Neural cell (in vitro differentiated cells): ENCODE measurements around the gene EYS. TPM values are rescaled to one million over a fixed set of nuclear protein-coding genes. Genes with fewer than 3 reads are reported as not detected.

Experiments
- H2AFZ ChIP-seq: fragments of 200-600, 300-800 bp; sonication (generic), shearing (Covaris generic); 2 replicates; pipeline ENCODE4 v1.6.0; 2014; ENCODE audit warnings: low read depth, mild to moderate bottlenecking, antibody characterized with exemption, low read length, moderate library complexity
- H3F3A ChIP-seq: fragments of 200-600 bp; shearing (Covaris generic); 2 replicates; pipeline ENCODE4 v1.6.1; 2016; ENCODE audit warnings: mild to moderate bottlenecking, moderate library complexity, mixed read lengths, antibody characterized with exemption, low read length; ENCODE audit not compliant: insufficient read depth, poor library complexity, severe bottlenecking
- H3K27ac ChIP-seq: fragments of 200-600, 300-800 bp; sonication (generic), shearing (Covaris generic); 2 replicates; pipeline ENCODE4 v1.5.1; 2014; ENCODE audit warnings: mild to moderate bottlenecking, low read length, moderate library complexity
- H3K27me3 ChIP-seq: fragments of 300-800, 200-600 bp; sonication (generic), shearing (Covaris generic); 2 replicates; pipeline ENCODE4 v1.6.0; 2014; ENCODE audit warnings: mild to moderate bottlenecking, low read depth, low read length, moderate library complexity; ENCODE audit not compliant: insufficient read depth
- H3K36me3 ChIP-seq: fragments of 300-800, 200-600 bp; sonication (generic), shearing (Covaris generic); 2 replicates; pipeline ENCODE4 v1.5.1; 2014; ENCODE audit warnings: mild to moderate bottlenecking, antibody characterized with exemption, low read length, moderate library complexity; ENCODE audit not compliant: insufficient read depth
- H3K4me2 ChIP-seq: fragments of 300-800, 200-600 bp; sonication (generic), shearing (Covaris generic); 2 replicates; pipeline ENCODE4 v1.6.0; 2014; ENCODE audit warnings: mild to moderate bottlenecking, low read length
- H3K4me3 ChIP-seq: fragments of 300-800, 200-600 bp; sonication (generic), shearing (Covaris generic); 2 replicates; pipeline ENCODE4 v1.5.1; 2014; ENCODE audit warnings: mild to moderate bottlenecking, low read length, moderate library complexity
- H3K79me2 ChIP-seq: fragments of 200-600 bp; shearing (Covaris generic); replicated peaks from 2 replicates; pipeline ENCODE4 v1.6.0; 2014; ENCODE audit warnings: mild to moderate bottlenecking, low read length, moderate library complexity; ENCODE audit not compliant: insufficient read depth
- H3K9ac ChIP-seq: fragments of 300-800, 200-600 bp; sonication (generic), shearing (Covaris generic); 2 replicates; pipeline ENCODE4 v1.6.1; 2016; ENCODE audit warnings: mild to moderate bottlenecking, low read length, mixed read lengths
- H3K9me2 ChIP-seq: fragments of 200-600 bp; shearing (Covaris generic); 2 replicates; pipeline ENCODE4 v1.6.1; 2016; ENCODE audit warnings: mild to moderate bottlenecking, low read length, mixed read lengths; ENCODE audit not compliant: insufficient read depth
- H3K9me3 ChIP-seq: fragments of 200-600, 300-800 bp; sonication (generic), shearing (Covaris generic); 2 replicates; pipeline ENCODE4 v1.6.1; 2016; ENCODE audit warnings: mild to moderate bottlenecking, mixed run types, low read length, moderate library complexity, mixed read lengths
- H4K20me1 ChIP-seq: fragments of 200-600 bp; shearing (Covaris generic); 2 replicates; pipeline ENCODE4 v1.6.1; 2016; ENCODE audit warnings: mild to moderate bottlenecking, mixed run types; ENCODE audit not compliant: insufficient read depth
- EP300 ChIP-seq: fragments of 450-650 bp; conservative IDR thresholded peaks from 2 replicates; pipeline ENCODE4 v1.6.1; 2014; ENCODE audit warnings: antibody characterized with exemption, mild to moderate bottlenecking, moderate library complexity; ENCODE audit not compliant: poor library complexity, severe bottlenecking
- EZH2 ChIP-seq: fragments of 200-600, 300-800 bp; shearing (Covaris generic), sonication (generic); IDR thresholded peaks from 2 replicates; pipeline ENCODE4 v1.6.1; 2014; ENCODE audit warnings: antibody characterized with exemption, low read length, borderline replicate concordance, mild to moderate bottlenecking; ENCODE audit not compliant: insufficient read depth, poor library complexity, severe bottlenecking
- MXI1 ChIP-seq: fragments of 450-650 bp; conservative IDR thresholded peaks from 2 replicates; pipeline ENCODE4 v1.6.1; 2014; ENCODE audit warnings: antibody characterized with exemption, mild to moderate bottlenecking; ENCODE audit not compliant: poor library complexity, severe bottlenecking
- POLR2AphosphoS5 ChIP-seq: IDR thresholded peaks from 2 replicates; pipeline ENCODE4 v1.6.1; 2012
- RAD21 ChIP-seq: fragments of 450-650 bp; conservative IDR thresholded peaks from 2 replicates; pipeline ENCODE4 v1.6.1; 2014; ENCODE audit warnings: antibody characterized with exemption, mild to moderate bottlenecking, moderate library complexity
- SMC3 ChIP-seq: fragments of 450-650 bp; conservative IDR thresholded peaks from 2 replicates; pipeline ENCODE4 v1.6.1; 2014; ENCODE audit warnings: antibody characterized with exemption, mild to moderate bottlenecking, moderate library complexity; ENCODE audit not compliant: poor library complexity
- TAF1 ChIP-seq: IDR thresholded peaks from 2 replicates; pipeline ENCODE4 v1.6.1; 2012; ENCODE audit warnings: low read depth
- polyA plus RNA-seq: library from polyadenylated mRNA; depleted of rRNA; stranded (reverse); fragments of >200 nt; gene quantifications from 2 replicates; pipeline ENCODE4 v1.2.3, GENCODE V29; 2014
- TF ChIP-seq, protein P1 (sequence below): IDR thresholded peaks from 2 replicates; pipeline ENCODE4 v1.6.1; 2012; ENCODE audit warnings: borderline replicate concordance
- TF ChIP-seq, protein P2 (sequence below): fragments of 450-650 bp; IDR thresholded peaks from 2 replicates; pipeline ENCODE4 v1.5.1; 2014; ENCODE audit warnings: antibody characterized with exemption, mild to moderate bottlenecking, moderate library complexity; ENCODE audit not compliant: poor library complexity, severe bottlenecking

The EYS gene
- polyA plus RNA-seq, 1 donor from 2014 or later = 0.38 TPM

DNA sequence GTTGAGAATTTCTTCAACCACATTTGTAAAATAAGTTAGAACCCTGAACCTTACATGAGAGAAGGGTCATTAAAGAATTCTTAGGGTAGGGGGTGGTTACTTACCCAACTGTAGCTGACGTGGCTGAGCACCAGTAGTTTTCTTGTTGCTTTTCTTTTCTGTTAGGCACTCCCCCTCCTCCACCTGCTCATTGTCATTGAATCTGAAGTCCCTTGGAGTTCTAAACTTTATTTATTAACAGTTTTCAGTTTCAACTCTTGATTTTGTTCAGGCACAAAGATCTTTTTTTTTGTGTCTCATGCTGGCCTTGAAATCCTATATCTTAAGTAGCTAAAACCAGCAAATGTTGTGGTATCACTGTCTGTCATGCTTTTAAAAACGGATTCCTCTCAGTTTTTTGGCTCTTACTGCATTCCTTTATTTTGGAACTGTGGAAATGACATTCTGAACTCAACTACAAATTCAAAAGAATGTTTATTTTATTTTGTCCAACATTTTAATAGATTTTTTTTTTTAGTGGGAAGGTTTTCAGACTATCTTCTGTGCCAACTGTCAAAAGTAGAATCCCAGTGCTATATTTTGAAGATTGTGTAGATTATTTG lies 1606.2 kb downstream of the EYS start:
- H3K79me2 ChIP-seq = no peaks in the 10 kb centered on the region
- no peak for TF ChIP-seq EP300
- TF ChIP-seq, protein P1, sequence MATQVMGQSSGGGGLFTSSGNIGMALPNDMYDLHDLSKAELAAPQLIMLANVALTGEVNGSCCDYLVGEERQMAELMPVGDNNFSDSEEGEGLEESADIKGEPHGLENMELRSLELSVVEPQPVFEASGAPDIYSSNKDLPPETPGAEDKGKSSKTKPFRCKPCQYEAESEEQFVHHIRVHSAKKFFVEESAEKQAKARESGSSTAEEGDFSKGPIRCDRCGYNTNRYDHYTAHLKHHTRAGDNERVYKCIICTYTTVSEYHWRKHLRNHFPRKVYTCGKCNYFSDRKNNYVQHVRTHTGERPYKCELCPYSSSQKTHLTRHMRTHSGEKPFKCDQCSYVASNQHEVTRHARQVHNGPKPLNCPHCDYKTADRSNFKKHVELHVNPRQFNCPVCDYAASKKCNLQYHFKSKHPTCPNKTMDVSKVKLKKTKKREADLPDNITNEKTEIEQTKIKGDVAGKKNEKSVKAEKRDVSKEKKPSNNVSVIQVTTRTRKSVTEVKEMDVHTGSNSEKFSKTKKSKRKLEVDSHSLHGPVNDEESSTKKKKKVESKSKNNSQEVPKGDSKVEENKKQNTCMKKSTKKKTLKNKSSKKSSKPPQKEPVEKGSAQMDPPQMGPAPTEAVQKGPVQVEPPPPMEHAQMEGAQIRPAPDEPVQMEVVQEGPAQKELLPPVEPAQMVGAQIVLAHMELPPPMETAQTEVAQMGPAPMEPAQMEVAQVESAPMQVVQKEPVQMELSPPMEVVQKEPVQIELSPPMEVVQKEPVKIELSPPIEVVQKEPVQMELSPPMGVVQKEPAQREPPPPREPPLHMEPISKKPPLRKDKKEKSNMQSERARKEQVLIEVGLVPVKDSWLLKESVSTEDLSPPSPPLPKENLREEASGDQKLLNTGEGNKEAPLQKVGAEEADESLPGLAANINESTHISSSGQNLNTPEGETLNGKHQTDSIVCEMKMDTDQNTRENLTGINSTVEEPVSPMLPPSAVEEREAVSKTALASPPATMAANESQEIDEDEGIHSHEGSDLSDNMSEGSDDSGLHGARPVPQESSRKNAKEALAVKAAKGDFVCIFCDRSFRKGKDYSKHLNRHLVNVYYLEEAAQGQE = no peak
- no peak for TF ChIP-seq SMC3
- no peak for TF ChIP-seq TAF1
- TF ChIP-seq MXI1 = no peak
- no peak for TF ChIP-seq POLR2AphosphoS5
- TF ChIP-seq, protein P2, sequence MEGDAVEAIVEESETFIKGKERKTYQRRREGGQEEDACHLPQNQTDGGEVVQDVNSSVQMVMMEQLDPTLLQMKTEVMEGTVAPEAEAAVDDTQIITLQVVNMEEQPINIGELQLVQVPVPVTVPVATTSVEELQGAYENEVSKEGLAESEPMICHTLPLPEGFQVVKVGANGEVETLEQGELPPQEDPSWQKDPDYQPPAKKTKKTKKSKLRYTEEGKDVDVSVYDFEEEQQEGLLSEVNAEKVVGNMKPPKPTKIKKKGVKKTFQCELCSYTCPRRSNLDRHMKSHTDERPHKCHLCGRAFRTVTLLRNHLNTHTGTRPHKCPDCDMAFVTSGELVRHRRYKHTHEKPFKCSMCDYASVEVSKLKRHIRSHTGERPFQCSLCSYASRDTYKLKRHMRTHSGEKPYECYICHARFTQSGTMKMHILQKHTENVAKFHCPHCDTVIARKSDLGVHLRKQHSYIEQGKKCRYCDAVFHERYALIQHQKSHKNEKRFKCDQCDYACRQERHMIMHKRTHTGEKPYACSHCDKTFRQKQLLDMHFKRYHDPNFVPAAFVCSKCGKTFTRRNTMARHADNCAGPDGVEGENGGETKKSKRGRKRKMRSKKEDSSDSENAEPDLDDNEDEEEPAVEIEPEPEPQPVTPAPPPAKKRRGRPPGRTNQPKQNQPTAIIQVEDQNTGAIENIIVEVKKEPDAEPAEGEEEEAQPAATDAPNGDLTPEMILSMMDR = no peak
- TF ChIP-seq EZH2 = no peak
- TF ChIP-seq RAD21 = no peak
- no peaks in the 10 kb centered on the region for H4K20me1 ChIP-seq
- no peak overlapping the region for H3K4me2 ChIP-seq
- no peak overlapping the region for H3K27ac ChIP-seq
- H3K4me3 ChIP-seq = no peak overlapping the region
- no peak overlapping the region for H2AFZ ChIP-seq
- H3K36me3 ChIP-seq = no peaks in the 10 kb centered on the region
- no peaks in the 10 kb centered on the region for H3K9me2 ChIP-seq
- no peaks in the 10 kb centered on the region for H3F3A ChIP-seq
- H3K9me3 ChIP-seq = no peaks in the 10 kb centered on the region
- no peaks in the 10 kb centered on the region for H3K27me3 ChIP-seq
- H3K9ac ChIP-seq = no peak overlapping the region

DNA sequence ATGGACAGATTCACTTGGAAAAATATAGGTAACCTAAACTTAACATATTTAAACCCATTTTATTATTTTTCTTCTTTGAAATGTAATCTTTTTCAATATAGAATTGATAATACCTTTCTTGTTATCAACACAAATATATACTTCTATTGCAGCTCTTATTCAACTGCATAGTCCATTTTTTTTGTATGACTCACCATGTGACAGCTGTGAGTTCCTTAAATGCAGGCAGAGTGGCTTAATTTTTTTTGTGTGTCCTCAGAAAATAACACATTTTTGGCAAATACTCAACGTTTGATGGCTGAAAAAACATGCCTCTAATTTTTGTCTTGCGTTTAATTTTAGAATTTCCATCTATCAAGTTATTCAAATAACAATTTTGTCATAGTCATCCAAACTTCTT lies 1616.7 kb downstream of the EYS start:
- H3K36me3 ChIP-seq = no peaks in the 10 kb centered on the region

More for the DNA sequence above, 1616.7 kb downstream of the EYS start:
- TF ChIP-seq TAF1 = no peak
- Histone ChIP-seq H3K9me2 (no peaks in the 10 kb centered on the region), H3K27ac (no peak overlapping the region), H3K4me2 (no peak overlapping the region), H3K9ac (no peak overlapping the region), H3K27me3 (no peaks in the 10 kb centered on the region), H3K9me3 (no peaks in the 10 kb centered on the region), H3K79me2 (no peaks in the 10 kb centered on the region), H3F3A (no peaks in the 10 kb centered on the region), H3K4me3 (no peak overlapping the region), H4K20me1 (no peaks in the 10 kb centered on the region), H2AFZ (no peak overlapping the region)
